Measurements from ENCODE around the gene P2RX1. TPM values are rescaled to one million over a fixed set of nuclear protein-coding genes. Genes with fewer than 3 reads are reported as not detected.
A peak's percentile ranks its signal among the peaks of the same experiment; 100 is the strongest.
"Not testable (repeated sequence)": the region's sequence is repeated elsewhere in the genome, so short reads cannot be mapped to it uniquely, and the experiment has no call there.

P2RX1 gene
- polyA plus RNA-seq, 3 donors, result 0.89 to 1.4 (median 1.0) TPM

- DNase-seq, result no peak
Observed at GRCh38 chr17:3953542-3953941, 37.3 kb upstream of the P2RX1 start.

- no peak for DNase-seq
Observed at GRCh38 chr17:3952186-3952585, 35.9 kb upstream of the P2RX1 start.

GRCh38 chr17:3951420-3951819 lies 35.2 kb upstream of the P2RX1 start:
- DNase-seq, result no peak

- DNase-seq, result no peak
Observed at GRCh38 chr17:3951003-3951402, 34.7 kb upstream of the P2RX1 start.

- DNase-seq, result no peak
Observed at GRCh38 chr17:3950584-3950983, 34.3 kb upstream of the P2RX1 start.

- DNase-seq, result no peak
Observed at GRCh38 chr17:3949418-3949817, 33.2 kb upstream of the P2RX1 start.

GRCh38 chr17:3948551-3948950 lies 32.3 kb upstream of the P2RX1 start:
- not testable (repeated sequence) for DNase-seq

- DNase-seq, result no peak
Observed at GRCh38 chr17:3947318-3947810, 31.1 kb upstream of the P2RX1 start.

GRCh38 chr17:3946711-3947235 lies 30.5 kb upstream of the P2RX1 start:
- DNase-seq, result no peak

GRCh38 chr17:3944485-3945388 lies 28.5 kb upstream of the P2RX1 start:
- peak; percentile 38 for DNase-seq

GRCh38 chr17:3943240-3943891 lies 27.1 kb upstream of the P2RX1 start:
- no peak for DNase-seq

- no peak for DNase-seq
Observed at GRCh38 chr17:3940965-3941698, 24.9 kb upstream of the P2RX1 start.

- no peak for DNase-seq
Observed at GRCh38 chr17:3937359-3937758, 21.1 kb upstream of the P2RX1 start.

GRCh38 chr17:3935825-3936355 lies 19.6 kb upstream of the P2RX1 start:
- DNase-seq, result no peak

GRCh38 chr17:3935140-3935542 lies 18.9 kb upstream of the P2RX1 start:
- DNase-seq, result peak; percentile 73

- DNase-seq, result no peak
Observed at GRCh38 chr17:3929764-3930163, 13.5 kb upstream of the P2RX1 start.

GRCh38 chr17:3929181-3929580 lies 12.9 kb upstream of the P2RX1 start:
- DNase-seq, result no peak

- DNase-seq, result no peak
Observed at GRCh38 chr17:3928406-3928805, 12.1 kb upstream of the P2RX1 start.

- no peak for DNase-seq
Observed at GRCh38 chr17:3927628-3928340, 11.5 kb upstream of the P2RX1 start.

GRCh38 chr17:3926860-3927627 lies 10.8 kb upstream of the P2RX1 start:
- peak; percentile 54 for DNase-seq
